Stimulated activated naive CD8-positive, alpha-beta T cell treated with anti-CD3 and anti-CD28 coated beads, Interleukin-15, Interleukin-2, amounts not matched to agents 100 U/mL and 50 U/mL, for 24 hours (primary cell): ENCODE measurements around the gene BNC2.
A peak's percentile ranks its signal among the peaks of the same experiment; 100 is the strongest.

ENCODE experiments used
- ATAC-seq: fragments of 150-1000 bp; cut with Tn5 transposase; one replicate; pipeline ENCODE4 v1.10.0; 2021
- DNase-seq: peaks from one replicate; pipeline ENCODE4 v3.0.0; 2021

The BNC2 gene

DNA sequence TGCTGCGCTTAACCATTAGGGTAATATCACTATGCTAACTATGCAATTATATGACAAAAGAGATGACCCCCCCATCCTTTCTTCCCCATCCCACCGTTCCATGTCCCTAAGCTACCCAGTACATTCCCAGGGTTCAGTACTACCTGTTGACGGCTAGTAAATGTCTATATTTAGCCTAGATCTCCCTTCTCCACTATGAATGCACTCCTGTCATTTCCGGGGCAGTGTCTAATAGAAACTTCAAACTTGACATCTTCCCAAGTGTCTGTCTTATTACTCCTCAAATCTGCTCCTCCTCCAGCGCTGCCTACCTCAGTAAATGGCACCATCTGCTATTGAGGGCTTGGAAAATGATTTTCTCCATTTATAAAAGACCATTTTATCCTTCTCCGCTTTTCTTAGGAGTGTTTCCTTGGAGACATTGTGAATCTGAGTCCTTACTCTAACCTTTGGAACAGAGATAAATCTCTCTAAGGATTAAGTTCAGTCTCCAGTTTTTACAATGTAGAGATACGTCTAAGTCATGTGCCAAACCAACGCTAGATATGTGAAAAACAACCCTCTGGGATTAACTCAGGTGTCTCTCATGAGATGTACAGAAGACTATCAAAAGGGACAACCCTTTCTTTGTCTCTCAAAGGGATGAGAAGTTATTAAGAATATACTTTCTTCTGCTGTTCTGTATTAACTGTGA is 114.9 kb downstream of the BNC2 start:
- DNase-seq (no peak), ATAC-seq (no peak)

DNA sequence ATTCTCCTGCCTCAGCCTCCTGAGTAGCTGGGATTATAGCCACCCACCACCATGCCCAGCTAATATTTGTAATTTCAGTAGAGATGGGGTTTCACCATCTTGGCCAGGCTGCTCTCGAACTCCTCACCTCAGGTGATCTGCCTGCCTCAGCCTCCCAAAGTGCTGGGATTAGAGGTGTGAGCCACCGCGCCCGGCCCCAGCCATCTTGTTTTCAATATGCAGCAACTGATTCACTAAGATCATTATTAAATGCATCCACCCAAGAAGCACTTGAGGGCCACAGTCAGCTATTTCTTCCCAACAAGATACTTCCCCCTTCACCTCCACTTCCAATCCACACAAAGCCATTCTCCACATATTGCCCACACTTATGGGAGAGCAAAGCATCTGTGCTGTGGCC is 115.8 kb downstream of the BNC2 start:
- ATAC-seq (no peak), DNase-seq (no peak)

DNA sequence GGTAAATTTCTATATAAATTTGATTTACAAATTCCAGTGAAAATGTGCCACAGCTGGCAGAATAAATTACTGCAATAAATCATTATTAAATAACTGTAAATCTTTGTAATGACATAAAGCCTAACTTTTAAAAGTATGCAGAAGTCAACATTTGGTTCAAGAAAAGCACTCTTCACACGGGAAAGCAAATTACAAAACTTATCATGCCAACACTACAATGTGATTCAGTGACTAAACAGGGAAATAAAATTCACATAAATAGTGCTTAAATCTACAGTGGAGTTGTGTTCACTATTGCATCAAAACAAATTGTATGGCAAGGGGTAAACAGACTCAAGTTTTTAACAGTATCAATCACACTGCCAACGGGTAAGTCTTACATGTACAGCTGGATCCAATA is 117.2 kb downstream of the BNC2 start:
- no peak for ATAC-seq
- DNase-seq = no peak

DNA sequence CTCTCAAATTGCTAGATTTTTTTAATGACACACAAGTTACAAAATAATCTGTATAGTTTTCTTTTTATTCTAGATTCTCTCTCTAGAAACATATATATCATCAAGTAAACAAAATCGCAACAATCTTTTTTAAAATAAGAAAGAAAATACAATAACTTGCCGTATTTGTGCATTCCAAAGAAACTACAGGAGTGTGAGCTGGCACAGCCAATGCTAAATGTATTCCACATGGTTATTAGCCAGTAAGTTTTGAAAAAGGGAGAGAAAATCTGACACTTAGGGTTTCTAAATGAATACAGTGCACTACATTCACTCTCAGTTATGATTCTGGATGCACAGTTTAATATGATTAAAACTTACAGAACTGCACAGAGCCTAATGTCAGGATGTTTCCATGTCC is 117.9 kb downstream of the BNC2 start:
- ATAC-seq (no peak), DNase-seq (no peak)

DNA sequence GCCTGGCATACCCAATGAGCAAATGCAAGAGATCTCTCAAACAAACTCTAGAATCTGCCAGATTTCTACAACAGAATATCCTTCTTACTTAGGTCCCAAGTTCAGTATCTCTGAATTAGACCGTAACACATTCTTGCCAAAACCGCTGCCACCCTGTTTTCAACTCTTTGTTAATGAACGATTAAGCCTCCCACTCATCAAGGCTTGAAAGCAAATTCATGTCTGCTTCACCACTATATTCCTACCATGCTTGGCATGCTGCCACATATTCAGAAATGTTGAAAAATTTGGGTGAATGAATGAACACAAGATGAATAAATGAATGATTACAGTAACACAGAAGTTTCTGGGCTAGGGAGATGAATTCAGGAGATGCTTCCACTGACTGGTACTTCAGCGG is 119.9 kb downstream of the BNC2 start:
- ATAC-seq = no peak
- DNase-seq = no peak

DNA sequence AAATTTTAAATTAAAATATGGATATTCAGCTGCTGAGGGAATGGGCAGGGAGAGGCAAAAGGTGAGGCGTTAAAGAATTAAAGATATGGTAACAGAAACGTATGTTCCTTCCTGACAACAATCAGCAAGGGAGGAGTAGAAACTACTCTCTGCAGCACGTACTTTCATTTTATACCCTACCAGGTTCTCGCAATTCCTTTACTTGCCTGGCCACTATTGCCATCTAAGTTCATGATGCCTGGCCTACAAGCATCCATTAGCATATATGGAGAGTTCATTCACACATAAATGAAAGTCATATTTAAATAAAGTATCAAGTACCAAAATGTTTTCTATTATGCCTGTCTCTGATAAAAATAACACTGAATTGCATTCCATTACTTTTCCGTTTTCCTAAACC is 125.1 kb downstream of the BNC2 start:
- DNase-seq (no peak), ATAC-seq (no peak)

DNA sequence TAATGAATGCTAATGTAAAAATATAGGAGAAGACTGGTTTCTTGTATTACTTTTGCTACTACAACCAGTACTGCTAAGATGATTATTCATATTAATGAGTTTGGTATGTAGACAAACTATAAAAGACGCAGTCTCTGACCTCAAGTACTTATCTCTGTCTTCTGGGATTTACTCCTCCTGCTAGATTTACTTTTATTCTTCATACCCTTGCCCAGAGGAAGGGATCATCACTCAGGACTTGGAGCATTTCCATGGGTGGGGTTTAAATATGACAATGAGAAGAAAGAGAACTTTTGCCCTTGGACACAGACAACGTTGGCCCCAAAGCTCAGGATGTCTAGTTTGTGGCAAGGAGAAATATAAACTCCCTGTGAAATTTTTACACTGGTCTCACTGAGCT is 126.1 kb downstream of the BNC2 start:
- no peak for ATAC-seq
- DNase-seq = no peak

DNA sequence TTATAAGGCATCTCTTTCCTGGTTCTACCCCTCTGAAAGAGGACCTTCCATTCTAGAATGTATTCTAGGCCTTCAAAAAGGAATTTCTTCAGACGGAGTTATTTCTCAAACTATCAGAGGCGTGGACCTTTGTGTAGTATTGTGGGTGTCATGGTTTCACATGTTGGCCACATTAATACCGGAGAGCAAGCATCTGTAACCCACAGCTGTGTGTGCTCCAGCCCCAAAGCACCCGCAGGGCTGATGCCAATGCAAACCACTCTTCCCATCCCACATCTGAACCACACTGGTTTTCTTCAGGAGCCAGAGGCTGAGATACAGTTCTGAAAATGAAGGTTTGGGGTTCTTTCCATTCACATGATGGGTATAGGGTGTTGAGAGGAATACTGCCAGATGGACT is 127.1 kb downstream of the BNC2 start:
- no peak for DNase-seq
- no peak for ATAC-seq

DNA sequence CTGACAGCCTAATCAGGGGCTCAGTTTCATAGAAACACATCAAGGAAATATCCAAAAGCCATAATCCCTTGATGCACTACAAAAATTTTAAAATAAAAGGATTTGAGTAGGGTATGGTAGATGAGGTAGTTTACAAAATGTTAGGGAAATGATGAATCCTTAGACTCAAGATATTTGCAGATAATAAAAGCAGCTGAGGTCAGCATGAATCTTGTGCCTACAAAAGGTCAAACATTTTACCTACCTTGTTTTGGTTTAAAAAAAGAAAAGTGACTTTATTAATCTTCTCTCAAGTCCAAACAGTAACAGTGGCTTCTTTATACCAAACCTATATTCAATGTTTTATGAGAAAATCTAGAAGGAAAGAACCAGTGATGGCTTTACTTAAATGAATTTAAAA is 135.5 kb downstream of the BNC2 start:
- DNase-seq (no peak), ATAC-seq (no peak)

DNA sequence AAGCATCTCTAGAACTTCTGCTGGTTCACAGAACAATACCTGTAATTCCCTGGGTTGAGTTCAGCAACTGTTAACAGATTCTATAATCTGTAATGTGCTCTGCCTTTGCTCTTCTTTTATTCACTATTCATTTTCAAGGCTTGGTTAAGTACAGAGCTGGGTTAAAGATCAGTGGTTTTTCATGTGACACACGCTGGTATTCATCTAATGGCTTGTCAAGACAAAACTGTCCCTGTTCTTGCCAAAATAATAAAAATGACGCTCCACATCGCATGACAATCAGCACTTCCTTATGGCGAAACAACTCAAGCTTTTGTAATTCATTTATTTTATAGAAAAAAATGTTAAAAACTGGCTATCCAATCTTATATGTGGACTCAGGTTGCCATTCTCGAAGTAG is 137.9 kb downstream of the BNC2 start:
- no peak for DNase-seq
- ATAC-seq = no peak

DNA sequence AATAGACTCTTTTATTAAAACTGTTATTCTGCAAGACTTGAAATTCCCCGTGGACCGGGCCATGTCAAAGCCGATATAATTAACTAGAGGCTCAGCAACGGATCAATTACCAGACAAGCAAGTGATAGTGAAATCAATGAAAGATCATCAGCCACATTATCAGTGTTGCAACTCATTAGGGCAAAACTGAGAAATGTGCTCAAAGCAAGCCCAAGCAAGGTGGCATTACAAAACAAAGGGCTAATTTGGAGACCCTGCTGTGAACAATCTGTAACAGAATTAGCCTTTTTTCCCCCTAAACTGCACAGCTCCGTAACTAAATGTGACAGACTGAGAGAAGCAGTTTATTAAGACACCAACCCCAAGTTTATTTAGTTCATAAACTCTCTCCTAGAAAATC is 140.3 kb downstream of the BNC2 start:
- ATAC-seq (no peak), DNase-seq (no peak)

DNA sequence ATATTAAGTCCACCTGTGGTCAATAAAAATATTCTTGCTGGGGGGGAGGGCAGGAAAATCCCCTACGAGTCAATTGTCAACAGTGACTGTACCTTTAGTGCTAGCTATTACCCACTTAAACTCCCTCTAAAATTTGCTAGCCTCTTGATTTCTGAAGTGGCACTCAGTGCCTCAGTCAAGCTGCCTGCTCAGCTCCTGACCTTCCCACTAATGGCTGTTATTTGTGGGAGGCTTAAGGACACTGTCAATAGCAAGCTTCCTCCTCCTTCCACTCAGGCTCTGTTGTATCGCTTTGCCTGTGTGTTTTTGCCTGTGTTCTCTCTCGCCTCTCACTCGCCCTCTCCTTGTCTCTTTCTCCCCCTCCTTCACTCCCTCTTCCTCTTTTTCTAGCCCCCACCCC is 140.8 kb downstream of the BNC2 start:
- ATAC-seq (no peak), DNase-seq (no peak)

DNA sequence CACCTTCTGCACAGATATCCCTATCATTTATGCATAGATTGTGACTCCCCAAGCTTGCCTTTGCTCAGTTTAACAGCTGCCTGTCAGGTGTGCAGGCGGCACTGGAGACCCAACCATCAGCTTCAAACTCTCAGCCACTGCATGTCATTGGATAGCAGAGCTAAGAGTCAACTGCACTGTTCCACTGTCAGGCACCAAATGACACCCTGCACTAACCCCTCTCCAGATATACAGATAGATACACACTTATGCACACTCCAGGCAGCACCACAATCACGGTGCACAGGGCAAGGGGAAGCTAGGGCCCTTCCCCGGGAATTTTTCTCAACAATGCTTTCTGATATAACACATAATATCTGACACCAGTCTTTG is 142.3 kb downstream of the BNC2 start:
- DNase-seq (no peak), ATAC-seq (peak; percentile 28)

DNA sequence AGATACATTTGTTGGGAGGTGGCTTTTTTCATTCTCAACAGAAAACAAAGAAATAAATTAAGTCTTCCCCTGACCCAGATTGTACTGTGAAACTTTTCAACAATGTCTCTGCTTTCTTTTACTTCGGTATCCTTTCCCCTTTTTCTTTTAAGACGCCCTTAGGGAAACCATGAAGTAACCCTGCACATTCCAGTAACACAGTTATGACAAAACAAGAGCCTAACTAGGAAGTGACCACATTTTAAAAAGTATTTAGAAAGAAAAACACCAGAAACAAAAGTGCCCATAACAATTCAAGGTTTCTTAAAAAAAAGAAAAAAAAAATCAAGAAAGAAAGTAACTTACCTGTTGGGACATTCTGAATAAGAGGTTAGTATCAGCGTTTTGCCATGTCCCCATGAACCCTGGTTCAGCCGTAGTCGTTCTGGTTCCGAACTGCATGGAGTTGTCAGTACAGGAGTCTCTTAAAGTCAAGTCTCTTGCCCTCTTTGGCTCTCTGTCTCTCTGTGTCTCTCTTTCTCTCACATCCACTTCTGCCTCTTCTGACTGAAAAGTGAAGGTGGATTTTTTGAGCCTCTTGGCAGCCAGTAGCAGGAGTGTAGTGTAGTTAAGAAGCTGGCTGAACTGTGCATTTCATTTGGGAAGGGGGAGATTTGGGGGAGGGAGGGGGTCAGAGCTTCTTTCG is 142.9 kb downstream of the BNC2 start:
- DNase-seq (no peak), ATAC-seq (no peak)

DNA sequence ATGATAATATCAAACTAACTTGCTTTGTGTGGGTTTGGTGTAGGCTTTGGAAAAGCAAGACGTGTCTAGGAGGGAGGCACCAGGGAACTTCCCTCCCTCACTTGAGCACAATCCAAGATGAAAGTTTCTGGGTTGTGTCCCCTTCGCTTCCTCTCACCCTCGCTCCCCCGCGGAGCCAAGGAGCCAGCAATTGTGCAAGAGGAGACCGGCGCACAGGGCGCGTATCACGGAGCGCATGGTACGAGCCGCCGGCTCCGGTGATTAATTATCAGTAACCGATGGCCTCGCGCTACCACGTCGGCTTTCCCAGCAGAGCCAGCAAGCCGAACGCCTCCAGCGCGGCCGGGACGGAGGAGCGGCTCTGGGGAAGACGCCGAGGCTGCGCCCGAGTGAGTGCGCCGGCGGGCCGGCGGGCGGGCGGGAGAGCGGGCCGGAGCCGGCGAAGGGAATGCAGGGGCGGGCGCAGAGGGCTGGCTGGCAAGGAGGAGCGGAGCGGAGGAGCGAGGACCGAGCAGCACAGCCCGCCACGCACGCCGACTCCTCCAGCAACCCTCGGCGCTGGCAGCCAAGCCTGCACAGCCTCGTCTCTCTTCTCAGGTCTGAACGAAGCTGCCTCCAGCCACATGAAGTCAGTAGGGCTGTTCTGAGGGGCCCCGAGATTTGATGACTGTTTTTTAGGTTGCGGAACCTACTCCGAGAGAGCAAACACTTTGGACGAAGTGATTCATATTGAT is 143.6 kb downstream of the BNC2 start:
- ATAC-seq (peak; percentile 40), DNase-seq (peak; percentile 12)

DNA sequence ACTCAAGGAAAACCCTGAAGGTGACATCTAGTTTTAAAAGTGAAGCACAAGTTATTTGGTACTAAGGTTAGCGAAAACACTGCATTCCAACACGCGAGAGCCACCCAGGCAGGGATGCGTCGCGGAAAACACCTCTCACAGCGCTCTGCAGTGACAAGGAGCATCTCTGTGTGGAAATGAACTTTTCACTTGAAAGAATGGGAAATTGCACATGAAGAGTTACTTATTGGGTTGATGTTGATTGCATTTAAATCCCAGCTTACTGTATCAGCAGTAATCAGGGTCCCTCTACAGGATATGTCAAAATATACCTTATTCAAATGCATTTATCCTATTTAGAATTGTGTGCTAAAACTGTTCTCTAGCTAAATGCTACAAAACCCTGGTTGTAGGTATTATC is 144.4 kb downstream of the BNC2 start:
- DNase-seq (no peak), ATAC-seq (no peak)

DNA sequence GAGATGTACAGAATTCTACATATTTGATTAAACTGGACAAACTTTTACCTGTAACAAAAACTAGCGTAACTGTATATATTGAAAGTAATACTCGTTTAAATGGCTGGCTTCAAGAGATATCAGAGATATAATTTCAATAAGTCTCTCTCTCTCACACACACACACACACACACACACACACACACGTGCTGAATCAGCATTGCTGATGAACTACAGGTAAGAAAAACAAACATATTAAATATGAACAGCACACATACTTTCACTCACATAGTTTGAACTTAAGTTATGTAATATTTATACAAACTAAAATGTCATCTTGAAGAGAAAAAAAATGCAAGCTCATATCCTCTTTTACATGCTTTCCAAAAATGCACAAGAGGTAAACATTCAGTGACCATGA is 145.4 kb downstream of the BNC2 start:
- ATAC-seq (no peak), DNase-seq (no peak)

DNA sequence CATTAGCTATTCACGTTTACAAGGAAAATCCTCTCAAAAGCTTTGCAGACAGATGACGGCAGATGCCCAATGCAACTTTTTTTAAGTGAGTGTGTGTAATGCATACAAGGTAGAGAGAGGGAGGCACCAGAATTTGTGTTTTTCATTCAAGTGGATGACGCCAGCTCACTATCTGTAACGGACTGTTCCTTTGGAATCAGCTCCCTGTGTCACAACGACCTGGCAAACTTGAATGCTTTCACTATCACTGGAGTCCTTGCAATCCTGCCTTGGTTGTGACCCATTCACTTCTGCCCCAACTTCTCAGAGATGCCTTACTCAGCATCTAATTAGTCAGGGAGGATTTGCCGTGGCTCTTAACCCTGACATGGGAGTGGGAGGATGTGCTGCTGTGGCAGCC is 148.5 kb downstream of the BNC2 start:
- DNase-seq (no peak), ATAC-seq (no peak)

DNA sequence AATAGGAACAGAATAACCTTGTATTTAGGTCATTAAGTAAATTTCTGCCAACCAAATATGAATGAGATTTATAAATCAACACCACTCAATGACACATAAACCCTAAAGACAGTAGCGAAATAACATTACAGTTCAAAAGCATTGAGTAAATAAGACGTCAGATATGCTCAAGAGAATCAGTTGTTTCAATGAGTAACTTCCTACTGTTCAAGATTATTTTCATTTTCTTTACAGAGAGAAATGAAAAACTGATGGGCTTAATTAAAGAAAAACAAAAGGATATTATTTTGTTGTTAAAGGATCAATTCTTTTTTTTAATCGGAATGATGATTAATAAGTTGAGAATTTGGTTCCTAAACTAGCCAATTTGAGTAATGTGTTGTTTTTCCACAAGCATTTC is 150.1 kb downstream of the BNC2 start:
- ATAC-seq = no peak
- DNase-seq = no peak

DNA sequence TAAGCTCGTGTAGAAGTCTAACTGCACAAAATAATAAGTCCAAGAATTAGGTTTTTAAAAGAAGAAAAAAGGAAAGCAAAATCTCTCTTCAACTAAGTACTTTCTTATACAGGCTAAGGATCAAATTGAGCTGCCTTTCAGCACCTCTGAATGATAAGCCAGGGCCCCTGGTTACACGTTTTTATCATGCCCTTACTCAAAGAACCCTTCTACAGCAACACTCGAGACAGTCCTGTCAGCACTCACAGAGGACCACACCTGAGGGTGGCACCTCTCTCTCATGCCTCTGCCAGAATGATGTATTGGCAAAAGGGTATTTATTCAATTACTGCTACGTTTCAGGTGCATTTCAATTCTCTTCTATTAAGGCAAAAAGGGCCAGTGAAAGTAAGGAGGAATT is 150.5 kb downstream of the BNC2 start:
- DNase-seq = no peak
- no peak for ATAC-seq

DNA sequence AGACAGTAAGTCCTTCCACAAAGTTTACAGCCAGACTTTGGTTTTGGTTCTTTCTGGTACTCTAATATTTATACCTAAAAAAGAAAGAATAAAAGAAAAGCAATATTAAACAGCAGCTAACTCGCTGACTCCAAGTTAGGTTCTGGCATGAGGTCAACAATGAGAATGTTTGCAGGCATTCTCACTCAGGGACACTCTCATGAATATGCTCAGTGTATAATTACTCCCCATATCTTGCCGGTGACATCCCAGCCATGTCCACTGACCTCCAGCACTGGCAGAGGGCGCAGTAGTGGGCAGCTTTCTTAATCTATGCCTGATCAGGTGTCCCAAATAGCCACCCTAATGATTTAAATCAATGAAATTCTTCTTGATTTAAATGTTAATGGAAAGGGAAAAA is 151.5 kb downstream of the BNC2 start:
- DNase-seq (no peak), ATAC-seq (no peak)

DNA sequence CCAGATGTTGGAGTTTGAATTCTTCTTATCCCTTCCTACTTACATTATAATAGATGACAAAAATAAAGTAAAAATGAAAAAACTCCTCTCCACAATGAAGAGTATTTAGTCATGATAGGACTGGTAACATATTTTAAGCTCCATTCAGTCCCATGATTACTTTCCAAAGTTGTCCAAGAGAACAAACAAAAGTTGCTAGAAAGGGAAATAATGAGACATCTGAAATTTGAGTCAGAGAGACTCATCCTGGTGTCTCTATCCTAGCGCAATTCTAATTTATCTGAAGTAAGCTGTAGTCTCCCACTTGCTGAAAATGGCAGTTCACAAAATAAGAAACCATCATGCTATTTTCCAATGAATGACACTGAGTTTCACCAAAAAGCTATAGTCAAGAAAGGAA is 152.2 kb downstream of the BNC2 start:
- no peak for DNase-seq
- no peak for ATAC-seq

DNA sequence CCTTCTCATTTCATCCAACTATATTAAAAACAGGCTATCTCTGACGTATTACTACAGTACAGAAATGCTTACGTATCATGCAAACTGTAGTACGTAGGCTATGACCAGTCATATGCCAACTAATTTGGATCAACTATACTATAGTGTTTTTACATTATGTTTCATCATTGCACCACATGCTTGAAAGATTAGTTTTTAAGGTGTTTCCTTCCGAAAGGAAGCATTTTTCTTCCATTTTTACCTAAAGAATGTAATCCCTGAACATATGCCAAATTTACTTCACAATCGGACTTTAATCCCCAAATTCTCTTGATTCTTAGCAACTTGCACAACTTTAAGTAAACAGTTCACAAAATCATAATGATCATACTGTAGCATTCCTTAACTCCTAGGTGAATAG is 153.9 kb downstream of the BNC2 start:
- DNase-seq = no peak
- ATAC-seq = no peak

DNA sequence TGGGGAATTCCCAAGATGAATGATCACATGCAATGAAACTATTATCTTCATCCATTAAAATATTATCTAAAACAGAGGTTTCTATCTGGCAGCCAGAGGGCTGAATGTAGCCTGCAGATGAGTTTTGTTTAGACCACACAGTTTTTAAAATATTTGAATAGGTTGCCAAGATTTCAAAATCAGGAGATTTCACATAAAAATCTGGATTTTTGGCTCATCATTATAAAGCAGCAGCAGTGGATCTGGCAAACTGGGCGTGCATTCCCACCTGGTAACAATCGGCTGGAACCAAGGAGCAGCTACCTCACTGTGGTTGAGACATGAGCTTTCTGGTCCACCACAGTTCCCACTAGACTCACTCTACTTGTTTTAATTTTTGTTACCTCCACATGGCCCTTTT is 155.1 kb downstream of the BNC2 start:
- ATAC-seq (no peak), DNase-seq (no peak)
